HG03575 (cell line): Measurements from ENCODE around the gene SERTAD3.
"Not testable (repeated sequence)": the region's sequence is repeated elsewhere in the genome, so short reads cannot be mapped to it uniquely, and the experiment has no call there.

Experiments used
- ATAC-seq: cut with Tn5 transposase; IDR thresholded peaks from one replicate; pipeline ENCODE4 v1.9.1; 2021; ENCODE audit not compliant: unreplicated experiment, insufficient number of reproducible peaks, low FRiP score; ENCODE audit errors: extremely low read depth

Gene SERTAD3

GRCh38 chr19:40433391-40434216 is 10.5 kb downstream of the SERTAD3 start:
- ATAC-seq: no peak

DNA sequence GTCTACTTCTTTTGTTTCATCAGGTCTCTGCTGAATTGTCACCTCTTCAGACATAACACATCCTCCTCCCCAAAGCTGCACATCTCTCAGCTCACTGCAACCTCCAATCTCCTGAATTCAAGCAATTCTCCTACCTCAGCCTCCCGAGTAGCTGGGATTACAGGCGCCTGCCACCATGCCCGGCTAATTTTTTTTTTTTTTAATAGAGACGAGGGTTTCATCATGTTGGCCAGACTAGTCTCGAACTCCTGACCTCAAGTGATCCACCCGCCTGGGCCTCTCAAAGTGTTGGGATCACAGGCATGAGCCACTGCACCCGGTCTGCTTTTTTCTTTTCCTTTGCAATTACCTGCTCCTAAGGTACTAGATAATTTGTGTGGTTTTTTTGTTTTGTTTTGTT is 11.4 kb downstream of the SERTAD3 start:
- not testable (repeated sequence) for ATAC-seq

- no peak for ATAC-seq
These were observed 12.4 kb downstream of the SERTAD3 start for GRCh38 chr19:40431698-40432097.

DNA sequence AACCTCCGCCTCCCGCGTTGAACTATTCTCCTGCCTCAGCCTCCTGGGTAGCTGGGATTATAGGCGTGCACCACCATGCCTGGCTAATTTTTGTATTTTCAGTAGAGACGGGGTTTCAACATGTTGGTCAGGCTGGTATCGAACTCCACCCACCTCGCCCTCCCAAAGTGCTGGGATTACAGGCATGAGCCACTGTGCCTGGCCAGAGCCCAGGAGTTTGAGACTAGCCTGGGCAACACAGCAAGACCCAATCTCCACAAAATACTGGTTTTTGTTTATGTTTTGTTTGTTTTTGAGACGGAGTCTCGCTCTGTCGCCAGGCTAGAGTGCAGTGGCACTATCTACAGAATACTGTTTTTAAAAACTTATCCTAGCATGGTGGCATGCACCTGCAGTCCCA is 13.9 kb downstream of the SERTAD3 start:
- not testable (repeated sequence) for ATAC-seq

DNA sequence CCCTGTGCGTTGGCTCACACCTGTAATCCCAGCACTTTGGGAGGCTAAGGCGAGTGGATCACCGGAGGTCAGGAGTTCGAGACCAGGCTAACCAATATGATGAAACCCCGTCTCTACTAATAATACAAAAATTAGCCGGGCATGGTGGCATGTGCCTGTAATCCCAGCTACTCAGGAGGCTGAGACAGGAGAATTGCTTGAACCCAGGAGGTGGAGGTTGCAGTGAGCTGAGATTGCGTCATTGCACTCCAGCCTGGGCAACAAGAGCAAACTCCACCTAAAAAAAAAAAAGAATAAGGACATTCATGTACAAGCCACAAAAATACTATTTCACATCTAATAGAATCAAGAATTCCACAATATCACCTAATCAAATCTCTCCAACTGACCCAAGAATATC is 15.9 kb downstream of the SERTAD3 start:
- ATAC-seq: not testable (repeated sequence)

DNA sequence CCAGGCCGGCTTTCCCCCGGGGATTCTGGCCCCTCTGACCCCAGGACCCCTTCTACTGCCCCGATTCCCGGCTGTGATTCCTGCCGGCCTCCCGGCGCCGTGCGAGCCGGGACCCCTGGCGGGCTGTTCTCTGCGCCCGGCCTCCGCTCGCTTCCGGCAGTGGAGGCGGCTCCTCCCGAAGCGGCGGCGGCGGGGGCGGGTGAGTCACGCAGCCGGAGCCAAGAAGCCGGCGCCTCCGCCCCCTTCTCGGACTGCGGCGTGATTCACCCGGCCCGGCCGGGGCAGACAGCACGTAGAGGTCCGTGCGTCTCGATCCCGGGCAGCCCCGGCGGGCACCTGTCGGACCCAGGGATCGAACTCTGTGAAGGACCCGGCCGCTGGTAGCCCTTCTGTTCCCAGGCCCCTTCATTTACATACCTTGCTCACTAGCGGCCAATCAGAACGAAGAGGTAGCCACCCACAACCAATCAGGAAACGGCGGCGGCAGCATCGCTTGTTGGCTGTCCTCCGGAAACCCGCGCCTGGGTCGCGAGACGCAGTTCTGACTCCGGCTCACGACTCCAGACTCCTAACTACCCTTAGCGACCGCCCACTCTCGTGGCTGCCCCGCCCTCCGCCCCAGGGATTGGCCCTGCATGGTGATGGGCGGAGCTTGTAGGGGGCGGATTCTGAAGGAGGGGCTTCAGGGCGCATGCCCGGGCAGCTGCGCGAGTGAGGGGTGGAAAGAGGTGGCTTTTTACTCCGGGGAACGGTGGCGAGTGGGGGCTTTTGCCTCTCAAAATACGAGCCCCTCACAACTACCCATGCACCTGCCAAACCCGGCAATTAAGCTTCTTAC is 18.5 kb downstream of the SERTAD3 start, which contains the start of gene SERTAD1:
Gene SERTAD1 (minus strand): TSS at position 543 of the 838 bp plus-strand sequence. CDS start 2,446 bp downstream, outside the sequence.
- ATAC-seq: no peak

DNA sequence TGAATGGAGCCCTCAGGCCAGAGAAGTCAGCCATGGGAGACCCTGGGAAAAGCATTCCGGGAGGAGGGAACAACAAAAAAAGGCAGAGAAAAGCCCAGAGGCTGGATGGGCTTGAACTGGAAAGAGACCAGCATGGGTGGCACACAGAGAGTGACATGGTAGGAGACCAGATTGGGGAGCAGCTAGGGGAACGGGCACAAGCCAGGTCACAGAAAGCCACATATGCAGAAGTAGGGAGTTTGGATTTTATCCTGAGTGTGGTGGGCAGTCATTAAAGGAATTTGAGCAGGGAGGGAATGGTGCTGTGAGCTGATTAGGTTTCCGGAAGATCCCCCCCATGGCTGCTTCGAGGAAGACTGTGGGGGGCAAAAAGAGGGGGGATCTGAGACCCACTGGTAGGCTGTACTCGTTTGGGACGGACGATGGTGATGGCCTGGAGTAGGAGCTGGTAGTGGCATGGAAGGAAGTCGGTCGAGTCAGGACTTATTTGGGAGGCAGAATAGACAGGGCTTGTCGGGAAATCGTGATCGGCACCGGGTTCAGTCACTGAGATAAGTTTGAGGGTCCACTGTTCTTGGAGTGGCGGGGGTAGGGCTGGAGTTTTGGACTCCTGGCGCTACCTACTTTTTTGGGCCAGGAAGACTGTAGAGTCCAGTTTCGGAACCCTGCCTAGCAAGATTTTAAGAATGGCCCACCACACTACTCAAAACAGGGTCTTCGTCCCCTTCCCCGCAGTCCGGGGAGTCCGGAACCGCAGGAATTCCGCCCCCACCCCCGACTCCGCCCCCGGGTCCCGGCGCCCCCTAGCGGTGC is 19.3 kb downstream of the SERTAD3 start:
- no peak for ATAC-seq

- no peak for ATAC-seq
These were observed 20.2 kb downstream of the SERTAD3 start for GRCh38 chr19:40423938-40424337.

GRCh38 chr19:40422748-40423566 is 21.2 kb downstream of the SERTAD3 start:
- no peak for ATAC-seq

- ATAC-seq: no peak
These were observed 22.0 kb downstream of the SERTAD3 start for GRCh38 chr19:40421993-40422747.

- no peak for ATAC-seq
These were observed 23.1 kb downstream of the SERTAD3 start for GRCh38 chr19:40420766-40421765.

- no peak for ATAC-seq
These were observed 23.7 kb downstream of the SERTAD3 start for GRCh38 chr19:40420451-40420765.

- ATAC-seq: no peak
These were observed 24.4 kb downstream of the SERTAD3 start for GRCh38 chr19:40419780-40420179.

DNA sequence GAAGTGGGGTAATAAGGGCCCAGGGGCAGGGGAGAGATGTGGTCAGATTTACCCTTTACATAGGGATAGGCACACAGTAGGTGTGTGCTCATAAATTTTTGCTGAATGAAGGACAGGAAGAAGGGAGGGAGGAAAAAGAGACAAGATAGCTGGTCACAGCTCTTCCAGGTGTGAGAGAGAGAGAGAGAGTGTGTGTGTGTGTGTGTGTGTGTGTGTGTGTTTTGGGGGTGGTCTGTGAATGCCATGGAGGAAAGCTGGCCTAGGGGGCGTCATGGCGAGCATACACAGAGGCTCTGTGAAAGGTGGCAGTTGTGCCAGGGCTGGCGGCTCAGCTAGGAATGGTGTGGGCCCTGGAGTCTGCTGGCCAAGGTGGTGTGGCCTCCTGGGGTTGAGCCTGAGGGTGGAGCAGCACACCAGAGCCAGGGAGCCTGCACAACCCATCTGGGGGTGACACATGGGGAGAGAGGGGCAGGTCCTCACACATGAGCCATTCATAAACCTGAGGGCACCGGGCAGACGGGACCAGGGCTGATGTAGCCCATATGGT is 25.0 kb downstream of the SERTAD3 start:
- ATAC-seq: no peak

- no peak for ATAC-seq
These were observed 26.1 kb downstream of the SERTAD3 start for GRCh38 chr19:40418040-40418439.

DNA sequence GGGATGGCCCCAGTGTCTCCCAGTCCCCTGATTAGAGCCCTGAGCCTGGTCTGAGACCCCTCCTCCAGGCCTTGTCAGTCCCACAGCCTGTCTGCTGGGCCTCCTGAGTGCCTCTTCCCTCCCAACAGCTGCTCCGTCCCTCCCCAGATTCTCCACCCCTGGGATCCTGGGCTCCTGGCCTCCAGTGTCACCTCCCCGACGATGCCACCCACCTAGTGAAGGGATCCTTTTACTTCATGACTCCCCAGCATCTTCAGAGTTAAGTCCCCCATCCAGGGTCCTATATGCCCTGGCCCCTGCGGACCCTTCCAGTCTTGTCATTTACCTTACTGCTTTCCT is 26.5 kb downstream of the SERTAD3 start:
- no peak for ATAC-seq
